Mesenchymal stem cell (in vitro differentiated cells and primary cell): ENCODE results near the gene NVL.

ENCODE experiments used
- DNase-seq: peaks from one replicate; pipeline ENCODE4 v3.0.0-alpha.2; 2013
- H2AFZ ChIP-seq: one replicate; pipeline ENCODE4 v1.6.1; 2013; ENCODE audit warnings: low read depth, mild to moderate bottlenecking, control low read depth, inconsistent platforms, low read length, moderate library complexity
- H2AK5ac ChIP-seq: 2 replicates; pipeline ENCODE4 v1.6.1; 2013; ENCODE audit warnings: low read length, moderate library complexity, mild to moderate bottlenecking, inconsistent platforms; ENCODE audit not compliant: severe bottlenecking
- H2BK120ac ChIP-seq: one replicate; pipeline ENCODE4 v1.6.1; 2013; ENCODE audit warnings: low read depth, mild to moderate bottlenecking, inconsistent platforms, low read length, moderate library complexity
- H2BK12ac ChIP-seq, 2 experiments: one replicate each; pipeline ENCODE4 v1.6.1; 2013; ENCODE audit warnings: inconsistent platforms in 2 of 2, low read length in 2 of 2, mild to moderate bottlenecking in 2 of 2, moderate library complexity in 2 of 2, control low read depth in 1 of 2
- H2BK15ac ChIP-seq: one replicate; pipeline ENCODE4 v1.6.1; 2013; ENCODE audit warnings: mild to moderate bottlenecking, low read depth, inconsistent platforms; ENCODE audit not compliant: poor library complexity, severe bottlenecking
- H2BK5ac ChIP-seq: 2 replicates; pipeline ENCODE4 v1.6.1; 2013; ENCODE audit warnings: low read depth, mild to moderate bottlenecking, low read length, control low read depth, inconsistent platforms; ENCODE audit not compliant: poor library complexity, severe bottlenecking
- H3K14ac ChIP-seq, 2 experiments: one replicate each; pipeline ENCODE4 v1.6.1; 2013; ENCODE audit warnings: inconsistent platforms in 2 of 2, low read length in 2 of 2, control low read depth in 1 of 2, mild to moderate bottlenecking in 1 of 2, moderate library complexity in 1 of 2
- H3K18ac ChIP-seq, 2 experiments: one replicate each; pipeline ENCODE4 v1.6.1; 2013; ENCODE audit warnings: inconsistent platforms in 2 of 2, low read length in 2 of 2, control low read depth in 1 of 2, low read depth in 1 of 2, mild to moderate bottlenecking in 1 of 2
- H3K23ac ChIP-seq, 2 experiments: one replicate each; pipeline ENCODE4 v1.6.1; 2013; ENCODE audit warnings: inconsistent platforms in 2 of 2, low read length in 2 of 2, mild to moderate bottlenecking in 2 of 2, moderate library complexity in 2 of 2, control low read depth in 1 of 2
- H3K27ac ChIP-seq: 2 replicates; pipeline ENCODE4 v1.5.1; 2013; ENCODE audit warnings: mild to moderate bottlenecking, moderate library complexity, low read length, control low read depth, inconsistent platforms; ENCODE audit not compliant: poor library complexity, severe bottlenecking
- H3K27me3 ChIP-seq, 2 experiments: 2 replicates each; pipeline versions ENCODE4 v1.6.1 to v1.7.0; 2013; ENCODE audit warnings: low read length in 2 of 2, mild to moderate bottlenecking in 2 of 2, moderate library complexity in 2 of 2, control low read depth in 1 of 2, inconsistent platforms in 1 of 2; ENCODE audit not compliant: control insufficient read depth in 1 of 2, insufficient read depth in 1 of 2
- H3K36me3 ChIP-seq, 2 experiments: 2 replicates each; pipeline versions ENCODE4 v1.6.1 to v1.7.0; 2013; ENCODE audit warnings: low read length in 2 of 2, control low read depth in 1 of 2, inconsistent platforms in 1 of 2, low read depth in 1 of 2, mild to moderate bottlenecking in 1 of 2; ENCODE audit not compliant: insufficient read depth in 2 of 2, control insufficient read depth in 1 of 2
- H3K4ac ChIP-seq, 2 experiments: one replicate each; pipeline ENCODE4 v1.6.1; 2013; ENCODE audit warnings: inconsistent platforms in 2 of 2, low read length in 2 of 2, mild to moderate bottlenecking in 2 of 2, moderate library complexity in 2 of 2, control low read depth in 1 of 2, low read depth in 1 of 2
- H3K4me1 ChIP-seq: 2 replicates; pipeline ENCODE4 v1.6.1; 2013; ENCODE audit warnings: low read depth, low read length, control low read depth; ENCODE audit not compliant: control insufficient read depth, insufficient read depth
- H3K4me2 ChIP-seq: 2 replicates; pipeline ENCODE4 v1.6.1; 2013; ENCODE audit warnings: low read length, mild to moderate bottlenecking, inconsistent platforms; ENCODE audit not compliant: poor library complexity, severe bottlenecking
- H3K4me3 ChIP-seq, 2 experiments: 2 replicates each; pipeline versions ENCODE4 v1.5.1 to v1.7.0; 2013; ENCODE audit warnings: low read length in 2 of 2, mild to moderate bottlenecking in 2 of 2, control low read depth in 1 of 2, low read depth in 1 of 2; ENCODE audit not compliant: insufficient read depth in 1 of 2
- H3K79me1 ChIP-seq: replicated peaks from 2 replicates; pipeline ENCODE4 v1.6.1; 2013; ENCODE audit warnings: mild to moderate bottlenecking, control low read depth, low read length, inconsistent platforms; ENCODE audit not compliant: poor library complexity, severe bottlenecking
- H3K9ac ChIP-seq: 2 replicates; pipeline ENCODE4 v1.7.0; 2013; ENCODE audit warnings: mild to moderate bottlenecking, low read length, moderate library complexity
- H3K9me3 ChIP-seq: 2 replicates; pipeline ENCODE4 v1.7.0; 2013; ENCODE audit warnings: mild to moderate bottlenecking, low read length; ENCODE audit not compliant: control insufficient read depth
- H4K8ac ChIP-seq: one replicate; pipeline ENCODE4 v1.6.1; 2013; ENCODE audit warnings: inconsistent platforms, mild to moderate bottlenecking, low read length, moderate library complexity
- H4K91ac ChIP-seq: one replicate; pipeline ENCODE4 v1.6.1; 2013; ENCODE audit warnings: mild to moderate bottlenecking, low read length, inconsistent platforms
- WGBS: methylation state at CpG from one replicate; pipeline ENCODE4 v1.1.7; 2013; ENCODE audit warnings: mixed read lengths; 5-methylcytosine and 5-hydroxymethylcytosine counted together

Gene NVL

GRCh38 chr1:224182866-224183590, 146.9 kb downstream of the NVL start, which contains the start of gene DEGS1:
Gene DEGS1 (plus strand): TSS chr1:224183240. CDS start chr1:224183337, 97 bp downstream.
- Histone ChIP-seq H3K14ac (peak within 1 kb of the TSS; percentile 97 to 99), H3K36me3 (peaks cover 2 to 13% of the 10 kb centered on the region in 2 experiments)

GRCh38 chr1:224182057-224182865, 147.7 kb downstream of the NVL start:
- peak overlapping the region; percentile 4 for H2BK5ac ChIP-seq
- no peak overlapping the region for H2BK12ac ChIP-seq
- H3K27ac ChIP-seq: peak overlapping the region; percentile 78
- no peak overlapping the region for H3K23ac ChIP-seq
- no peak overlapping the region for H4K91ac ChIP-seq
- H2AK5ac ChIP-seq: no peak overlapping the region
- no peaks in the 10 kb centered on the region for H3K79me1 ChIP-seq
- DNase-seq: no peak
- H3K4me3 ChIP-seq: peak overlapping the region; percentile 87 to 97
- H3K4me2 ChIP-seq: peak overlapping the region; percentile 79
- peak overlapping the region in 1 of 2 experiments; percentile 35 for H3K4ac ChIP-seq
- H2BK15ac ChIP-seq: no peak overlapping the region
- H3K14ac ChIP-seq: no peak overlapping the region
- no peak overlapping the region for H2AFZ ChIP-seq
- peaks cover 2 to 13% of the 10 kb centered on the region in 2 experiments for H3K36me3 ChIP-seq
- 90% methylated on average over 19 of the region's 22 CpGs for WGBS
- H3K18ac ChIP-seq: peak overlapping the region; percentile 40 to 52
- no peak overlapping the region for H2BK120ac ChIP-seq
- no peaks in the 10 kb centered on the region for H3K9me3 ChIP-seq
- H3K9ac ChIP-seq: peak overlapping the region; percentile 96
- H4K8ac ChIP-seq: no peak overlapping the region
- H3K27me3 ChIP-seq: no peaks in the 10 kb centered on the region
- peaks cover 12% of the 10 kb centered on the region for H3K4me1 ChIP-seq

More at GRCh38 chr1:224182866-224183590, 146.9 kb downstream of the NVL start, which contains the start of gene DEGS1:
- Histone ChIP-seq H3K27ac (peak within 1 kb of the TSS; percentile 94), H2BK12ac (peak within 1 kb of the TSS; percentile 54 to 78), H2BK15ac (peak within 1 kb of the TSS; percentile 99), H3K23ac (peak within 1 kb of the TSS in 1 of 2 experiments; percentile 94), H2AFZ (peak within 1 kb of the TSS; percentile 81), H2BK5ac (peak within 1 kb of the TSS; percentile 96), H3K18ac (peak within 1 kb of the TSS; percentile 99 to 100), H3K4me1 (peaks cover 12% of the 10 kb centered on the region), H3K4ac (peak within 1 kb of the TSS; percentile 94 to 100), H3K9me3 (no peaks in the 10 kb centered on the region), H3K27me3 (no peaks in the 10 kb centered on the region), H3K79me1 (no peaks in the 10 kb centered on the region), H4K91ac (peak within 1 kb of the TSS; percentile 96), H3K9ac (peak within 1 kb of the TSS; percentile 96), H4K8ac (peak within 1 kb of the TSS; percentile 89), H3K4me2 (peak within 1 kb of the TSS; percentile 79), H3K4me3 (peak within 1 kb of the TSS; percentile 87 to 97), H2BK120ac (peak within 1 kb of the TSS; percentile 94), H2AK5ac (peak within 1 kb of the TSS; percentile 73)
- peak; percentile 87 for DNase-seq
- under 1% methylated on average over 44 of the region's 94 CpGs for WGBS

GRCh38 chr1:224181453-224181810, 148.5 kb downstream of the NVL start:
- Histone ChIP-seq H3K23ac (no peak overlapping the region), H3K9ac (no peak overlapping the region), H3K36me3 (peaks cover 2 to 13% of the 10 kb centered on the region in 2 experiments), H3K4ac (no peak overlapping the region), H2BK15ac (no peak overlapping the region), H3K4me1 (peaks cover 12% of the 10 kb centered on the region), H3K79me1 (no peaks in the 10 kb centered on the region), H2BK12ac (no peak overlapping the region), H3K18ac (no peak overlapping the region), H3K14ac (no peak overlapping the region), H2AFZ (no peak overlapping the region), H2AK5ac (no peak overlapping the region), H4K8ac (no peak overlapping the region), H3K27ac (no peak overlapping the region), H4K91ac (no peak overlapping the region), H2BK120ac (no peak overlapping the region), H2BK5ac (no peak overlapping the region), H3K4me3 (no peak overlapping the region), H3K9me3 (no peaks in the 10 kb centered on the region), H3K4me2 (no peak overlapping the region), H3K27me3 (no peaks in the 10 kb centered on the region)
- DNase-seq: no peak
- WGBS: 95% methylated on average over 4 of the region's 4 CpGs
